Mesenchymal stem cell (in vitro differentiated cells and primary cell): ENCODE results near the gene DKK3.

Source experiments
- DNase-seq: peaks from one replicate; pipeline ENCODE4 v3.0.0-alpha.2; 2013
- H2AFZ ChIP-seq: one replicate; pipeline ENCODE4 v1.6.1; 2013; ENCODE audit warnings: low read depth, mild to moderate bottlenecking, control low read depth, inconsistent platforms, low read length, moderate library complexity
- H2AK5ac ChIP-seq: 2 replicates; pipeline ENCODE4 v1.6.1; 2013; ENCODE audit warnings: low read length, moderate library complexity, mild to moderate bottlenecking, inconsistent platforms; ENCODE audit not compliant: severe bottlenecking
- H2BK120ac ChIP-seq: one replicate; pipeline ENCODE4 v1.6.1; 2013; ENCODE audit warnings: low read depth, mild to moderate bottlenecking, inconsistent platforms, low read length, moderate library complexity
- H2BK12ac ChIP-seq, 2 experiments: one replicate each; pipeline ENCODE4 v1.6.1; 2013; ENCODE audit warnings: inconsistent platforms in 2 of 2, low read length in 2 of 2, mild to moderate bottlenecking in 2 of 2, moderate library complexity in 2 of 2, control low read depth in 1 of 2
- H2BK15ac ChIP-seq: one replicate; pipeline ENCODE4 v1.6.1; 2013; ENCODE audit warnings: mild to moderate bottlenecking, low read depth, inconsistent platforms; ENCODE audit not compliant: poor library complexity, severe bottlenecking
- H2BK5ac ChIP-seq: 2 replicates; pipeline ENCODE4 v1.6.1; 2013; ENCODE audit warnings: low read depth, mild to moderate bottlenecking, low read length, control low read depth, inconsistent platforms; ENCODE audit not compliant: poor library complexity, severe bottlenecking
- H3K14ac ChIP-seq, 2 experiments: one replicate each; pipeline ENCODE4 v1.6.1; 2013; ENCODE audit warnings: inconsistent platforms in 2 of 2, low read length in 2 of 2, control low read depth in 1 of 2, mild to moderate bottlenecking in 1 of 2, moderate library complexity in 1 of 2
- H3K18ac ChIP-seq, 2 experiments: one replicate each; pipeline ENCODE4 v1.6.1; 2013; ENCODE audit warnings: inconsistent platforms in 2 of 2, low read length in 2 of 2, control low read depth in 1 of 2, low read depth in 1 of 2, mild to moderate bottlenecking in 1 of 2
- H3K23ac ChIP-seq, 2 experiments: one replicate each; pipeline ENCODE4 v1.6.1; 2013; ENCODE audit warnings: inconsistent platforms in 2 of 2, low read length in 2 of 2, mild to moderate bottlenecking in 2 of 2, moderate library complexity in 2 of 2, control low read depth in 1 of 2
- H3K27ac ChIP-seq: 2 replicates; pipeline ENCODE4 v1.5.1; 2013; ENCODE audit warnings: mild to moderate bottlenecking, moderate library complexity, low read length, control low read depth, inconsistent platforms; ENCODE audit not compliant: poor library complexity, severe bottlenecking
- H3K27me3 ChIP-seq, 2 experiments: 2 replicates each; pipeline versions ENCODE4 v1.6.1 to v1.7.0; 2013; ENCODE audit warnings: low read length in 2 of 2, mild to moderate bottlenecking in 2 of 2, moderate library complexity in 2 of 2, control low read depth in 1 of 2, inconsistent platforms in 1 of 2; ENCODE audit not compliant: control insufficient read depth in 1 of 2, insufficient read depth in 1 of 2
- H3K36me3 ChIP-seq, 2 experiments: 2 replicates each; pipeline versions ENCODE4 v1.6.1 to v1.7.0; 2013; ENCODE audit warnings: low read length in 2 of 2, control low read depth in 1 of 2, inconsistent platforms in 1 of 2, low read depth in 1 of 2, mild to moderate bottlenecking in 1 of 2; ENCODE audit not compliant: insufficient read depth in 2 of 2, control insufficient read depth in 1 of 2
- H3K4ac ChIP-seq, 2 experiments: one replicate each; pipeline ENCODE4 v1.6.1; 2013; ENCODE audit warnings: inconsistent platforms in 2 of 2, low read length in 2 of 2, mild to moderate bottlenecking in 2 of 2, moderate library complexity in 2 of 2, control low read depth in 1 of 2, low read depth in 1 of 2
- H3K4me1 ChIP-seq: 2 replicates; pipeline ENCODE4 v1.6.1; 2013; ENCODE audit warnings: low read depth, low read length, control low read depth; ENCODE audit not compliant: control insufficient read depth, insufficient read depth
- H3K4me2 ChIP-seq: 2 replicates; pipeline ENCODE4 v1.6.1; 2013; ENCODE audit warnings: low read length, mild to moderate bottlenecking, inconsistent platforms; ENCODE audit not compliant: poor library complexity, severe bottlenecking
- H3K4me3 ChIP-seq, 2 experiments: 2 replicates each; pipeline versions ENCODE4 v1.5.1 to v1.7.0; 2013; ENCODE audit warnings: low read length in 2 of 2, mild to moderate bottlenecking in 2 of 2, control low read depth in 1 of 2, low read depth in 1 of 2; ENCODE audit not compliant: insufficient read depth in 1 of 2
- H3K79me1 ChIP-seq: replicated peaks from 2 replicates; pipeline ENCODE4 v1.6.1; 2013; ENCODE audit warnings: mild to moderate bottlenecking, control low read depth, low read length, inconsistent platforms; ENCODE audit not compliant: poor library complexity, severe bottlenecking
- H3K9ac ChIP-seq: 2 replicates; pipeline ENCODE4 v1.7.0; 2013; ENCODE audit warnings: mild to moderate bottlenecking, low read length, moderate library complexity
- H3K9me3 ChIP-seq: 2 replicates; pipeline ENCODE4 v1.7.0; 2013; ENCODE audit warnings: mild to moderate bottlenecking, low read length; ENCODE audit not compliant: control insufficient read depth
- H4K8ac ChIP-seq: one replicate; pipeline ENCODE4 v1.6.1; 2013; ENCODE audit warnings: inconsistent platforms, mild to moderate bottlenecking, low read length, moderate library complexity
- H4K91ac ChIP-seq: one replicate; pipeline ENCODE4 v1.6.1; 2013; ENCODE audit warnings: mild to moderate bottlenecking, low read length, inconsistent platforms
- WGBS: methylation state at CpG from one replicate; pipeline ENCODE4 v1.1.7; 2013; ENCODE audit warnings: mixed read lengths; 5-methylcytosine and 5-hydroxymethylcytosine counted together

Gene DKK3

GRCh38 chr11:12007230-12007593 lies 1.2 kb downstream of the DKK3 start:
- Histone ChIP-seq H3K4ac (peak overlapping the region in 1 of 2 experiments; percentile 69), H3K9ac (no peak overlapping the region), H3K23ac (no peak overlapping the region), H2BK15ac (no peak overlapping the region), H3K79me1 (peaks cover 19% of the 10 kb centered on the region), H3K9me3 (no peaks in the 10 kb centered on the region), H2BK5ac (no peak overlapping the region), H3K36me3 (peaks cover 0 to 21% of the 10 kb centered on the region in 2 experiments), H3K4me1 (peaks cover 23% of the 10 kb centered on the region), H3K18ac (peak overlapping the region; percentile 41 to 63), H4K8ac (no peak overlapping the region), H2BK12ac (peak overlapping the region; percentile 2 to 46), H3K4me3 (peak overlapping the region in 1 of 2 experiments; percentile 78), H3K14ac (peak overlapping the region in 1 of 2 experiments; percentile 0), H4K91ac (peak overlapping the region; percentile 36), H3K27me3 (peaks cover 0 to 25% of the 10 kb centered on the region in 2 experiments), H2AFZ (no peak overlapping the region), H3K27ac (no peak overlapping the region), H2BK120ac (no peak overlapping the region), H2AK5ac (no peak overlapping the region), H3K4me2 (peak overlapping the region; percentile 84)
- 65% methylated on average over 5 of the region's 5 CpGs for WGBS
- DNase-seq: no peak

DNA sequence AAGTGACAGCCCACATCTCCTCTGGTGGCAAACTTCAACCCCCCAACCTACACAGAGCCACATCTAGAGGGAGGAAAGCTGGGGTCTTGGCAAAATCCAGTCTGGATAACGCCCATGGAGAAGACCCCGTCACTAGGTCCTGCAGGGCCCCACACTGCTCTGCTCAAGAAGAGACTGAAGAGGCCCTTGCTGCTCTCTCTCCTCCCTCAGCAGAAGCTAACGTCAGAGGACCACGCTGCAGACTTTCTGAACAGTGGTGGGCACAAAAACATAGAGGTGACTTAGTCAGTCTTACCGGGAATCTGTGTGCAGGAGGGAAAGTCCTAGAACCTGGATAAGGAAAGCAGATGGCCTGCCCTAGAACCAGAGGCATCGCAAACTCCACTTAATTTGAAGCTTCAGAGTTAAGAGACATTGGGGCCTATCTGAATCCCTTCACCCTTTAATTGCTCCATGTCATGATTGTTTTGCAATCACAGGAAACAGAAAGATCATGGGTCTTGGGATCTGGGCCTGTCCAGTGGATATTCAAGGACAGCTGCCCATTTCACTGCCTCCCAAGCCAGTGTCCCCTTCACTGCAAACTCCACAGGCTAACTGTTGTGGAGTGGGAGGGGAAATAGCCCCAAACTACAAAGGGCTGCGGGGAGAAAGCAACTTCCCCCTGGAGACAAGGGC lies 1.7 kb downstream of the DKK3 start:
- Histone ChIP-seq H3K36me3 (peaks cover 1 to 21% of the 10 kb centered on the region in 2 experiments), H3K4me2 (no peak overlapping the region), H2BK120ac (no peak overlapping the region), H3K14ac (peak overlapping the region in 1 of 2 experiments; percentile 45), H2BK15ac (no peak overlapping the region), H3K9me3 (no peaks in the 10 kb centered on the region), H3K27ac (no peak overlapping the region), H2BK5ac (no peak overlapping the region), H3K4me3 (no peak overlapping the region), H3K18ac (peak overlapping the region; percentile 41 to 72), H3K4ac (peak overlapping the region; percentile 29 to 73), H3K23ac (peak overlapping the region in 1 of 2 experiments; percentile 46), H4K8ac (peak overlapping the region; percentile 10), H4K91ac (peak overlapping the region; percentile 64), H2BK12ac (peak overlapping the region; percentile 2 to 72), H3K9ac (no peak overlapping the region), H3K79me1 (peaks cover 19% of the 10 kb centered on the region), H2AFZ (no peak overlapping the region), H3K27me3 (peaks cover 0 to 25% of the 10 kb centered on the region in 2 experiments), H3K4me1 (peaks cover 23% of the 10 kb centered on the region), H2AK5ac (no peak overlapping the region)
- WGBS: 95% methylated on average over 7 of the region's 7 CpGs
- peak; percentile 64 for DNase-seq

DNA sequence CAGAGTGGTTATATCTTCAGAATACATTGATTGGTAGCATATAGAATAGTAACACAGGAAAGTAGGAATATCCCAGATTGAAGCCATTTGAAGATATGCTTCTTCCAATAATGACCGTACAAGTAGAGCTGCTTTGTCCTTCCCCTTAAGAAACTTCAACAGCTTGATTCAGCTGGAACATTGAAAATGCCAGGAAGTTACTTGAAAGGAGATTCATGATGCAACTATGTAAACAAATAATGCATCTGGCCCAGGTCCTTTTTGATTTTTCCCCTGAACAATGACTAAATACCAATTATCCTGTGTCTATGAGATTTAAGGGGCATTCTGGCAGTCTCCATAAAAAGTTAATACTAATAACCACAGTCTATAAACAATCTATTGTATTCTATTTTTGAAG lies 3.0 kb downstream of the DKK3 start:
- 13% methylated on average over 1 of the region's 1 CpG for WGBS
- no peak overlapping the region for H3K18ac ChIP-seq

GRCh38 chr11:12005061-12005460 lies 3.4 kb downstream of the DKK3 start:
- Histone ChIP-seq H3K18ac (no peak overlapping the region), H2BK5ac (no peak overlapping the region), H3K9me3 (no peaks in the 10 kb centered on the region), H3K27me3 (peaks cover 0 to 21% of the 10 kb centered on the region in 2 experiments), H3K23ac (no peak overlapping the region), H3K36me3 (peaks cover 11 to 25% of the 10 kb centered on the region in 2 experiments), H2AFZ (no peak overlapping the region), H2BK15ac (no peak overlapping the region), H3K9ac (no peak overlapping the region), H4K8ac (no peak overlapping the region), H2BK120ac (no peak overlapping the region), H2BK12ac (no peak overlapping the region), H3K27ac (no peak overlapping the region), H3K4me1 (peaks cover 23% of the 10 kb centered on the region), H3K4me3 (peak overlapping the region in 1 of 2 experiments; percentile 6), H4K91ac (no peak overlapping the region), H3K4ac (no peak overlapping the region), H3K14ac (no peak overlapping the region), H2AK5ac (peak overlapping the region; percentile 22), H3K79me1 (peaks cover 23% of the 10 kb centered on the region), H3K4me2 (no peak overlapping the region)
- WGBS: 80% methylated on average over 3 of the region's 4 CpGs
- no peak for DNase-seq

More for the DNA sequence above, 3.0 kb downstream of the DKK3 start:
- Histone ChIP-seq H4K8ac (no peak overlapping the region), H3K4me2 (no peak overlapping the region), H3K9me3 (no peaks in the 10 kb centered on the region), H3K4me3 (no peak overlapping the region), H2BK12ac (no peak overlapping the region), H3K36me3 (peaks cover 11 to 25% of the 10 kb centered on the region in 2 experiments), H3K9ac (no peak overlapping the region), H3K27me3 (peaks cover 0 to 25% of the 10 kb centered on the region in 2 experiments), H2BK120ac (no peak overlapping the region), H3K27ac (no peak overlapping the region), H3K4ac (no peak overlapping the region), H3K79me1 (peaks cover 23% of the 10 kb centered on the region), H4K91ac (no peak overlapping the region), H2BK15ac (no peak overlapping the region), H2AFZ (no peak overlapping the region), H3K23ac (no peak overlapping the region), H3K4me1 (peaks cover 23% of the 10 kb centered on the region), H2AK5ac (no peak overlapping the region), H2BK5ac (no peak overlapping the region), H3K14ac (no peak overlapping the region)
- DNase-seq: peak; percentile 85
